ENCODE measurements around the gene RTL10.

Gene RTL10

GRCh38 chr22:19808873-19809478, 45.7 kb downstream of the RTL10 start:
- no peaks in the 10 kb centered on the region for H3K36me3 ChIP-seq (ENCODE audit: low read length)
- no peak overlapping the region for H3K4me2 ChIP-seq (ENCODE audit: low read depth, low read length, poor library complexity, severe bottlenecking)
- H3K27ac ChIP-seq (ENCODE audit: low read depth, low read length), result no peak overlapping the region

DNA sequence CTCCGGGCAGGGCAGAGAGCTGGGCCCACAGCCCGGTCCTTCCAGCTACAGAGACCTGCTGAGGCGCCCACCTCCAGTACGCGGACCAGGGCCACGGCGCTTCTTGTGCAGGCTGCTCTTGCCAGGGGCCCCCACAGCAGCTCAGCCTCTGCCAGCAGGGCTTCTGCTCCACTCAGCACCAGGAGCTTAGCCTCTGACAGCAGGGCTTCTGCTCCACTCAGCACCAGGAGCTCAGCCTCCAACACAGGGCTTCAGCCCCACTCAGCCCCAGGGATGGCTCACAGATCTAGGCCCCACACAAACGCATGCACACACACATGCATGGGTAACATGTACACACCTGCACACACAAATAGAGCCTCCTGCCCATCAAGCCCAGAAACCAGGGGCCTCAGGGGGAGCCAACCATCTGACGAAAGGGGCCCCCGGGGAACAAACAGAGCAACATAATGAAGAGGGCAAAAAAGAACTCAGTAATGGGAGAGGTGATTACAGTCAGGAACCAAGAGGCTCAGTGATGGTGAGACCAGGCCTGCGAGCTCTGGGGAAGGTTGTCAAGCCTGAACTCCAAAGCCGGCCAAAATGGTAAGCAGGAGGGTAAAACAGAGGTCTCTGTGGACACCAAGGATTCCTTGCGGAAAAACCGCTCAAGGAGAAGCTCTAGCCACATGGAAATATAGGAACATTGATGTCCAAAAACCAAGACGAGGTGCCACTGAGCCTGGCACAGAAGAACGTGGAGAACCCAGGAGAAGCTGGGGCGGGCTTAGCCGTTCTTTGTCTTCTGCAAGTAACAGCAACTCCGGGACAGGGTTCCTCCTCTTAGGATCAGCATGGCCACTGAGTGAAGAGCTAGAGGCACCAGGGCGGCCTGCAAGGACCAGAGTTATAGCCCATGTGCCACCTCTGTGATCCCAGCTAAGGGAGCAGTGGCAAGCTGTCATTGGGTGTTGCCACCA, 46.5 kb downstream of the RTL10 start:
- H3K9me2 ChIP-seq (replicated peaks; ENCODE audit: insufficient read depth, low read length), result no peaks in the 10 kb centered on the region
- H2AFZ ChIP-seq (ENCODE audit: low read depth, low read length, severe bottlenecking), result no peak overlapping the region
- H3K27me3 ChIP-seq (ENCODE audit: low read length), result no peaks in the 10 kb centered on the region
- no peak for TF ChIP-seq CTCF (IDR thresholded peaks at IDR 0.05; ENCODE audit: insufficient read depth, low read length, poor library complexity, severe bottlenecking)
- TF ChIP-seq EZH2phosphoT487 (conservative IDR thresholded peaks at IDR 0.05; ENCODE audit: low read length), result no peak
- no peaks in the 10 kb centered on the region for H3K79me2 ChIP-seq (ENCODE audit: insufficient read depth, low read length)
- no peak overlapping the region for H3K9ac ChIP-seq (ENCODE audit: low read length)
- H3K27ac ChIP-seq (ENCODE audit: low read depth, low read length), result no peak overlapping the region
- no peaks in the 10 kb centered on the region for H3K9me3 ChIP-seq (ENCODE audit: insufficient read depth, low read length)
- no peak overlapping the region for H3K4me3 ChIP-seq (ENCODE audit: insufficient read depth, low read length, poor library complexity, severe bottlenecking)
- H3K36me3 ChIP-seq (ENCODE audit: low read length), result no peaks in the 10 kb centered on the region
- no peaks in the 10 kb centered on the region for H3F3A ChIP-seq (ENCODE audit: insufficient read depth)
- no peak overlapping the region for H3K4me2 ChIP-seq (ENCODE audit: low read depth, low read length, poor library complexity, severe bottlenecking)
- H4K20me1 ChIP-seq (ENCODE audit: low read depth, low read length), result no peaks in the 10 kb centered on the region

More at GRCh38 chr22:19808873-19809478, 45.7 kb downstream of the RTL10 start:
- H3K27me3 ChIP-seq (ENCODE audit: low read length), result no peaks in the 10 kb centered on the region
- no peak overlapping the region for H3K9ac ChIP-seq (ENCODE audit: low read length)
- H3K4me3 ChIP-seq (ENCODE audit: insufficient read depth, low read length, poor library complexity, severe bottlenecking), result no peak overlapping the region
- no peaks in the 10 kb centered on the region for H3K79me2 ChIP-seq (ENCODE audit: insufficient read depth, low read length)
- H3F3A ChIP-seq (ENCODE audit: insufficient read depth), result no peaks in the 10 kb centered on the region
- H2AFZ ChIP-seq (ENCODE audit: low read depth, low read length, severe bottlenecking), result no peak overlapping the region
- H3K9me2 ChIP-seq (replicated peaks; ENCODE audit: insufficient read depth, low read length), result no peaks in the 10 kb centered on the region
- H3K9me3 ChIP-seq (ENCODE audit: insufficient read depth, low read length), result no peaks in the 10 kb centered on the region
- H4K20me1 ChIP-seq (ENCODE audit: low read depth, low read length), result no peaks in the 10 kb centered on the region
- TF ChIP-seq EZH2phosphoT487 (conservative IDR thresholded peaks at IDR 0.05; ENCODE audit: low read length) (no peak), CTCF (IDR thresholded peaks at IDR 0.05; ENCODE audit: insufficient read depth, low read length, poor library complexity, severe bottlenecking) (no peak)

DNA sequence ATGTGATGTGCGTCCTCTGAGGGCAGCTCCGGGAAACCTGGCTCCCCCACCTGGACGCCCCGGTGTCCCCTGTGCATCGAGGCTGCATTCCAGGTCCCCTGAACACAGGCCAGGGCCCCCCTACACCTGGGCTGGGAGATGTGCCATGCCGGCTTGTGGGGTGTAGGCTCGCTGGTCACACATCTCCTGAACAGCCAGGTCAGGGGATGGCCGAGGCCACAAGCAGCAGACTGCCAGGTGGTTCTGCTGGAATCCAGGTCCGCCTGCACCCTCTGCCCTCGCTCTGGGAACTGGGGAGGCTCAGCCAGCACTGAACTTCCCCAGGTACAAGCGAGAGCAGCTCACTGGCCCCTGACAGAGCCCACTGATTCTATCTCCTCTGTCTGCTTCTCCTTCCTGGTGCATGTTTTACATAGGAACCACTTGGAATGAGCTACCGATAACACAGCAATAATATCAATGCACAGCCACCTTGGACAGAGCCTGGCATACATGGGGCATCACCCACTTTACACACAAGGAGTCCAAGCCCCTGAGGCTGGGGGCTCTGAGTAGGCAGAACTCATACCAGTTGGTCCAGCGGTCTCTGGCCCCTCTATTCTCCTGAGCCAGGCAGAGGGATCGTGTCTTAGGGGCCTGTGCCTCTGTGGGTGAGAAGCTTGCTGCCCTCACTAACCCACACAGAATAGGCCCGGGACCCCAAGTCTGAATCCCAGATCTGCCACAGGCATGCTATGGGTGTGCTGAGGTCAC, 47.3 kb downstream of the RTL10 start:
- H3K9me3 ChIP-seq (ENCODE audit: insufficient read depth, low read length), result no peaks in the 10 kb centered on the region
- no peaks in the 10 kb centered on the region for H3K79me2 ChIP-seq (ENCODE audit: insufficient read depth, low read length)
- H3K4me3 ChIP-seq (ENCODE audit: insufficient read depth, low read length, poor library complexity, severe bottlenecking), result no peak overlapping the region
- no peak overlapping the region for H2AFZ ChIP-seq (ENCODE audit: low read depth, low read length, severe bottlenecking)
- no peaks in the 10 kb centered on the region for H3K9me2 ChIP-seq (replicated peaks; ENCODE audit: insufficient read depth, low read length)
- TF ChIP-seq EZH2phosphoT487 (conservative IDR thresholded peaks at IDR 0.05; ENCODE audit: low read length) (no peak), CTCF (IDR thresholded peaks at IDR 0.05; ENCODE audit: insufficient read depth, low read length, poor library complexity, severe bottlenecking) (no peak)
- H3K27me3 ChIP-seq (ENCODE audit: low read length), result no peaks in the 10 kb centered on the region
- no peak overlapping the region for H3K9ac ChIP-seq (ENCODE audit: low read length)
- no peaks in the 10 kb centered on the region for H3K36me3 ChIP-seq (ENCODE audit: low read length)
- no peak overlapping the region for H3K27ac ChIP-seq (ENCODE audit: low read depth, low read length)
- no peaks in the 10 kb centered on the region for H4K20me1 ChIP-seq (ENCODE audit: low read depth, low read length)
- H3F3A ChIP-seq (ENCODE audit: insufficient read depth), result no peaks in the 10 kb centered on the region
- H3K4me2 ChIP-seq (ENCODE audit: low read depth, low read length, poor library complexity, severe bottlenecking), result no peak overlapping the region
